ENCODE measurements around the gene WDR73. TPM values are rescaled to one million over a fixed set of nuclear protein-coding genes. Genes with fewer than 3 reads are reported as not detected.

WDR73 gene
- polyA plus RNA-seq, 1 experiment: 18.7 TPM

GRCh38 chr15:84634228-84634837, 19.8 kb downstream of the WDR73 start:
- POLR2A ChIA-PET: no interaction called here
- CTCF ChIA-PET: interaction anchor here (0.6 kb wide), 1 partner anchor 24 kb away, joined by 3 read pairs; no protein-coding TSS in a partner anchor
- TF ChIP-seq, protein P1, sequence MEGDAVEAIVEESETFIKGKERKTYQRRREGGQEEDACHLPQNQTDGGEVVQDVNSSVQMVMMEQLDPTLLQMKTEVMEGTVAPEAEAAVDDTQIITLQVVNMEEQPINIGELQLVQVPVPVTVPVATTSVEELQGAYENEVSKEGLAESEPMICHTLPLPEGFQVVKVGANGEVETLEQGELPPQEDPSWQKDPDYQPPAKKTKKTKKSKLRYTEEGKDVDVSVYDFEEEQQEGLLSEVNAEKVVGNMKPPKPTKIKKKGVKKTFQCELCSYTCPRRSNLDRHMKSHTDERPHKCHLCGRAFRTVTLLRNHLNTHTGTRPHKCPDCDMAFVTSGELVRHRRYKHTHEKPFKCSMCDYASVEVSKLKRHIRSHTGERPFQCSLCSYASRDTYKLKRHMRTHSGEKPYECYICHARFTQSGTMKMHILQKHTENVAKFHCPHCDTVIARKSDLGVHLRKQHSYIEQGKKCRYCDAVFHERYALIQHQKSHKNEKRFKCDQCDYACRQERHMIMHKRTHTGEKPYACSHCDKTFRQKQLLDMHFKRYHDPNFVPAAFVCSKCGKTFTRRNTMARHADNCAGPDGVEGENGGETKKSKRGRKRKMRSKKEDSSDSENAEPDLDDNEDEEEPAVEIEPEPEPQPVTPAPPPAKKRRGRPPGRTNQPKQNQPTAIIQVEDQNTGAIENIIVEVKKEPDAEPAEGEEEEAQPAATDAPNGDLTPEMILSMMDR (IDR thresholded peaks at IDR 0.05; ENCODE audit: low read depth, low read length): no peak
- peak overlapping the region; percentile 63 for H3K4me3 ChIP-seq (ENCODE audit: low read depth, low read length)
- no peaks in the 10 kb centered on the region for H3K9me3 ChIP-seq (ENCODE audit: control insufficient read depth, insufficient read depth, low read length)
- H3K27me3 ChIP-seq (ENCODE audit: control insufficient read depth, insufficient read depth, low read length): no peaks in the 10 kb centered on the region
- DNase-seq (ENCODE audit: low read depth, low spot score): no peak
- no peak overlapping the region for H3K27ac ChIP-seq (ENCODE audit: low read depth, low read length)

DNA sequence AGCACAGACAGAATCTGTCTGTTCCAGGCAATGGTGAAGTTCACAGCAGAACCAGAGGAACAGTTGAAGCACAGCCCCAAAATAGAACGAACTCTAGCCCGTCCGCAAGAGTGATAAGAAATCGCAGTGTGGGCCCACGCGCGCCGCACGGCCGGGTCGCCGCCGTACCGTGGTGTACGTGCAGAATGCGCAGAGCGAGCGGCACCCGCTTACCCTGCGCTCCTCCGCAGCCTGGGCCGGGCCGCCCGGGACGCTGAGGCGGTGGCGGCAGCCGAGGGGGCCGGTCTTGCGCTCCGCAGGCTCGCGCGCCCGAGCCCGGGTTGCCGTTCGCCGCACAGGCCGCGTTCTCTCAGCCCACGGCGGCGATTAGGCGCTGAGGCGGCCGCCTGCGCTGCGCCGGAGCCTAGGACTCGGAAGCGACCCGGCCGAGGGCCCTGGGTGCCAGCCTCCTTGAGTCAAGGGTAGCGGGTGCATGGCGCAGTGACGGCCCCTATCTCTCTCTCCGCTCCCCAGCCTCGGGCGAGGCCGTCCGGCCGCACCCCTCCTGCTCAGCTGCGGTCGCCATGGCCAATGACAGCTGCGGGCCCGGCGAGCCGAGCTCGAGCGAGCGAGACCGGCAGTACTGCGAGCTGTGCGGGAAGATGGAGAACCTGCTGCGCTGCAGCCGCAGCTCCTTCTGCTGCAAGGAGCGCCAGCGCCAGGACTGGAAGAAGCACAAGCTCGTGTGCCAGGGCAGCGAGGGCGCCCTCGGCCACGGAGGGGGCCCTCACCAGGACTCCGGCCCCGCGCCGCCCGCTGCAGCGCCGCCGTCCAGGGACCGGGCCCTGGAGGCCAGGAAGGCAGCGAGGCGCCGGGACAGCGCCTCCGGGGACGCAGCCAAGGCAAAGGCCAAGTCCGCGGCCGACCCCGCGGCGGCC, 20.5 kb downstream of the WDR73 start:
- Histone ChIP-seq H3K4me3 (ENCODE audit: low read depth, low read length) (peak overlapping the region; percentile 63), H3K9me3 (ENCODE audit: control insufficient read depth, insufficient read depth, low read length) (no peaks in the 10 kb centered on the region), H3K27me3 (ENCODE audit: control insufficient read depth, insufficient read depth, low read length) (no peaks in the 10 kb centered on the region), H3K27ac (ENCODE audit: low read depth, low read length) (peak overlapping the region; percentile 65)
- no peak for DNase-seq (ENCODE audit: low read depth, low spot score)
- ChIA-PET POLR2A (interaction anchor here (0.7 kb wide), 1 partner anchor 20 kb away, joined by 3 read pairs; the partner anchor contains the start of gene WDR73), CTCF (no interaction called here)
- TF ChIP-seq, protein P1 (IDR thresholded peaks at IDR 0.05; ENCODE audit: low read depth, low read length): no peak

DNA sequence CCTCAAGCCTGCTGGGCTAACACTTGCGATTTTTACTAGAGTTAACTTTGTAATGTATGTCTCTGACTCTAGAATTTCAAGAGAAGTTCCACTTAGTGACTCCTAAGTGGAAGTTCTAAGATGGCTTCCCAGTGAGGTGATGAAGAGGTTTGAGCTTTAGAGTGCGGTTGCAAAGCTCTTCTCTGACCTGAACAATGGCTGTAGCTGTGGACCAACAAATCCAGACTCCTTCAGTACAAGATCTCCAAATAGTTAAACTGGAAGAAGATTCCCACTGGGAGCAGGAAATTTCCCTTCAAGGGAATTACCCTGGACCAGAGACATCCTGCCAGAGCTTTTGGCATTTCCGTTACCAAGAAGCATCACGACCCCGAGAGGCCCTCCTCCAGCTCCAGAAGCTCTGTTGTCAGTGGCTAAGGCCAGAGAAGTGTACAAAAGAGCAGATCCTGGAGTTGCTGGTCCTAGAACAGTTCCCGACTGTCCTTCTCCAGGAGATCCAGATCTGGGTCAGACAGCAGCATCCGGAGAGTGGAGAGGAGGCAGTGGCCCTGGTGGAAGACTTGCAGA, 22.3 kb downstream of the WDR73 start:
- Histone ChIP-seq H3K9me3 (ENCODE audit: control insufficient read depth, insufficient read depth, low read length) (no peaks in the 10 kb centered on the region), H3K27me3 (ENCODE audit: control insufficient read depth, insufficient read depth, low read length) (no peaks in the 10 kb centered on the region), H3K4me3 (ENCODE audit: low read depth, low read length) (peak overlapping the region; percentile 84), H3K27ac (ENCODE audit: low read depth, low read length) (peak overlapping the region; percentile 61)
- TF ChIP-seq, protein P1 (IDR thresholded peaks at IDR 0.05; ENCODE audit: low read depth, low read length): no peak
- ChIA-PET POLR2A (interaction anchor here (0.8 to 1.1 kb wide), 2 partner anchors 28 to 61 kb away, joined by 3 to 4 read pairs; no protein-coding TSS in a partner anchor), CTCF (interaction anchor here (1.3 to 2.7 kb wide), 3 partner anchors 31 to 296 kb away, joined by 3 to 21 read pairs (median 8); partner anchors contain the start of gene ZSCAN2)
- no peak for DNase-seq (ENCODE audit: low read depth, low spot score)

- DNase-seq (ENCODE audit: low read depth, low spot score): no peak
- TF ChIP-seq, protein P1 (IDR thresholded peaks at IDR 0.05; ENCODE audit: low read depth, low read length): no peak
- no peak overlapping the region for H3K27ac ChIP-seq (ENCODE audit: low read depth, low read length)
- no peaks in the 10 kb centered on the region for H3K27me3 ChIP-seq (ENCODE audit: control insufficient read depth, insufficient read depth, low read length)
- CTCF ChIA-PET: no interaction called here
- POLR2A ChIA-PET: no interaction called here
- H3K9me3 ChIP-seq (ENCODE audit: control insufficient read depth, insufficient read depth, low read length): no peaks in the 10 kb centered on the region; the same call in 1 of the 2 replicates
- no peak overlapping the region for H3K4me3 ChIP-seq (ENCODE audit: low read depth, low read length)
These were observed 25.1 kb downstream of the WDR73 start for GRCh38 chr15:84629033-84629432.

Data from AG04450 (cell line).